PC-3 (cell line): Measurements from ENCODE around the gene ZFP90. TPM values are rescaled to one million over a fixed set of nuclear protein-coding genes. Genes with fewer than 3 reads are reported as not detected.

ENCODE experiments used
- ATAC-seq: fragments of 200-7000 bp; cut with Tn5 transposase; 2 replicates; pipeline ENCODE4 v1.9.1; 2020; ENCODE audit warnings: mild to moderate bottlenecking, moderate library complexity
- BruUV-seq: library from RNA; stranded (reverse); fragments of 400-500 nt; replicated peaks from 2 replicates; lab custom pipeline; 2021; lab: Mats Ljungman, UMichigan
- CTCF ChIA-PET: fragments of 300-600 bp; sonication (Branson Sonifier 250); formaldehyde crosslinking; loops from one replicate; lab custom pipeline; 2022; ENCODE audit warnings: antibody characterized with exemption; lab: Charles Lee
- POLR2A ChIA-PET: fragments of 300-600 bp; sonication (Branson Sonifier 250); formaldehyde crosslinking; loops from one replicate; lab custom pipeline; 2022; ENCODE audit warnings: antibody characterized with exemption; ENCODE audit not compliant: unreplicated experiment; lab: Charles Lee
- DNase-seq: peaks from one replicate; pipeline ENCODE4 v3.0.0-alpha.2; 2015
- H2AFZ ChIP-seq: fragments of 300-600 bp; sonication (generic); 2 replicates; pipeline ENCODE4 v1.6.0; 2016; ENCODE audit warnings: antibody characterized with exemption, low read length
- H3F3A ChIP-seq: fragments of 300-600 bp; sonication (generic); one replicate; pipeline ENCODE4 v1.6.0; 2017; ENCODE audit warnings: antibody characterized with exemption, low read length, control low read depth, mild to moderate bottlenecking; ENCODE audit not compliant: unreplicated experiment
- H3K27ac ChIP-seq: fragments of 300-600 bp; sonication (generic); 2 replicates; pipeline ENCODE4 v1.5.1; 2016; ENCODE audit warnings: mild to moderate bottlenecking, low read length
- H3K27me3 ChIP-seq: fragments of 300-600 bp; sonication (generic); 2 replicates; pipeline ENCODE4 v1.6.1; 2016; ENCODE audit warnings: low read length, mixed read lengths
- H3K36me3 ChIP-seq: fragments of 300-600 bp; sonication (generic); 2 replicates; pipeline ENCODE4 v1.6.1; 2016; ENCODE audit warnings: low read depth, mixed run types, low read length, mixed read lengths
- H3K4me1 ChIP-seq: fragments of 300-600 bp; sonication (generic); 2 replicates; pipeline ENCODE4 v1.5.1; 2016; ENCODE audit warnings: low read length; ENCODE audit not compliant: insufficient read depth
- H3K4me2 ChIP-seq: fragments of 300-600 bp; sonication (generic); 2 replicates; pipeline ENCODE4 v1.6.0; 2016; ENCODE audit warnings: low read length
- H3K4me3 ChIP-seq: fragments of 300-600 bp; sonication (generic); 2 replicates; pipeline ENCODE4 v1.5.1; 2016; ENCODE audit warnings: mild to moderate bottlenecking, low read length, mixed read lengths
- H3K79me2 ChIP-seq: fragments of 300-600 bp; sonication (generic); 2 replicates; pipeline ENCODE4 v1.6.1; 2017; ENCODE audit warnings: low read length, mixed read lengths
- H3K9ac ChIP-seq: fragments of 300-600 bp; sonication (generic); 2 replicates; pipeline ENCODE4 v1.6.0; 2016; ENCODE audit warnings: mild to moderate bottlenecking, low read length
- H3K9me2 ChIP-seq: fragments of 300-600 bp; sonication (generic); replicated peaks from 2 replicates; pipeline ENCODE4 v1.6.1; 2016; ENCODE audit warnings: mixed run types, low read length, mixed read lengths
- H3K9me3 ChIP-seq: fragments of 300-600 bp; sonication (generic); 2 replicates; pipeline ENCODE4 v1.6.1; 2016; ENCODE audit warnings: low read length, mixed read lengths
- H4K20me1 ChIP-seq: fragments of 300-600 bp; sonication (generic); 2 replicates; pipeline ENCODE4 v1.6.1; 2016; ENCODE audit warnings: low read length, mixed read lengths
- CTCF ChIP-seq: fragments of 300-600 bp; sonication (generic); conservative IDR thresholded peaks from 2 replicates; pipeline ENCODE4 v1.5.1; 2017; ENCODE audit warnings: antibody characterized with exemption, low read depth, mild to moderate bottlenecking, low read length
- EZH2 ChIP-seq: fragments of 300-600 bp; sonication (generic); IDR thresholded peaks from one replicate; pipeline ENCODE4 v1.6.1; 2017; ENCODE audit warnings: antibody characterized with exemption, mild to moderate bottlenecking, low read length; ENCODE audit not compliant: unreplicated experiment
- EZH2phosphoT487 ChIP-seq: fragments of 300-600 bp; sonication (generic); IDR thresholded peaks from 2 replicates; pipeline ENCODE4 v1.6.1; 2018; ENCODE audit warnings: mild to moderate bottlenecking, antibody characterized with exemption, low read length, borderline replicate concordance
- intact Hi-C: fragments of 100-400 bp; cut with micrococcal nuclease; formaldehyde crosslinking; loops from 2 replicates; pipeline ENCODE4 v1.9.0; 2023
- total RNA-seq: library from RNA; depleted of rRNA; stranded (reverse); fragments of >200 nt; gene quantifications from 2 replicates; pipeline ENCODE4 v1.2.3, GENCODE V29; 2014

The ZFP90 gene
- total RNA-seq, 1 experiment from 2014 or later, result 18.9 TPM

DNA sequence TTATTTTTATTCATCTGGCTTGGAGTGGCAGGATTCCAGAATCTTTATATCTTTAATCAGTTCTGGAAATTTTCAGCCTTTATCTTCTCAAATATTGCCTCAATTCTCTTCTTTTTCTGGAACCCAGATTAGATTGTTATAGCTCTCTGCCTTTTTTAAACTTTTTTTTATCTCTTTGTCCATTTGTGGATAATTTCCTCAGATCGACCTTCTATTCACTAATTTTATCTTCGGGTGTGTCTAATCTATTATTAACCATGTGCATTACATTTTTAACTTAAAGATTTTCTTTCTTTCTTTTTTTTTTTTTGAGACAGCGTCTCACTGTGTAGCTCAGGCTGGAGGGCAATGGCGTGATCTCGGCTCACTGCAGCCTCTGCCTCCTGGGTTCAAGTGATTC is 5.2 kb upstream of the ZFP90 start:
- POLR2A ChIA-PET, result no interaction called here
- Histone ChIP-seq H3F3A (no peaks in the 10 kb centered on the region), H3K9ac (no peak overlapping the region), H3K79me2 (peaks cover 9% of the 10 kb centered on the region; the same call in 1 of the 2 replicates), H3K27me3 (no peaks in the 10 kb centered on the region), H3K9me3 (no peaks in the 10 kb centered on the region), H3K4me1 (peaks cover 10% of the 10 kb centered on the region), H3K36me3 (peaks cover 5% of the 10 kb centered on the region; the same call in 1 of the 2 replicates), H3K4me2 (no peak overlapping the region), H3K9me2 (no peaks in the 10 kb centered on the region), H3K4me3 (no peak overlapping the region), H2AFZ (no peak overlapping the region), H4K20me1 (no peaks in the 10 kb centered on the region), H3K27ac (no peak overlapping the region)
- CTCF ChIA-PET, result no interaction called here
- no peak for ATAC-seq
- TF ChIP-seq CTCF, result no peak
- TF ChIP-seq EZH2phosphoT487, result no peak
- TF ChIP-seq EZH2, result no peak
- DNase-seq, result no peak
- intact Hi-C loops, result no loop called here
- no TSS peak for BruUV-seq

DNA sequence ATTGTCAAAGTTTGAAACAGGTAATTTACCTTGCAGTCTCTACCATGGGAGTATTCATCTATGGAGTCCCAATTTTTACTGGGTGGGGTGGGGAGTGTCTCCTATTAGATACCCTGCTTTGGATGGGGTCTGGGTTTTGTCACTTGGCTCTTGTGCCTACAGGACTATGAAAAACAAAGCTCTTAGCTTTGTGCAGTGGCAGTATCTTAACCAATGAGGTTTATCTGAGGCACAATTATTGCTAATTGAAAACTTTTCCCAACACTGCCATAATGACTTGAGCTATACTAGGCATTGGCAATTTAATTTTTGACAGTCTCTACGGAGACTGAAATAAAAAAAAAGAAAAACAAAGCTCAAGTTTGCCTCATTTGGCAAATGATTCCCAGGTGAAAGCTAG is 3.8 kb upstream of the ZFP90 start:
- intact Hi-C loops, result no loop called here
- Histone ChIP-seq H3K9ac (no peak overlapping the region), H3K36me3 (peaks cover 5% of the 10 kb centered on the region; the same call in 1 of the 2 replicates), H3K4me3 (no peak overlapping the region), H3F3A (no peaks in the 10 kb centered on the region), H3K9me2 (no peaks in the 10 kb centered on the region), H3K4me2 (no peak overlapping the region), H2AFZ (no peak overlapping the region), H3K4me1 (peaks cover 5% of the 10 kb centered on the region; the same call in 1 of the 2 replicates), H4K20me1 (no peaks in the 10 kb centered on the region), H3K27me3 (no peaks in the 10 kb centered on the region), H3K27ac (no peak overlapping the region), H3K79me2 (peaks cover 15% of the 10 kb centered on the region; the same call in 1 of the 2 replicates), H3K9me3 (no peaks in the 10 kb centered on the region)
- POLR2A ChIA-PET, result no interaction called here
- TF ChIP-seq CTCF (no peak), EZH2 (no peak), EZH2phosphoT487 (no peak)
- CTCF ChIA-PET, result no interaction called here
- DNase-seq, result no peak
- no peak for ATAC-seq
- no TSS peak for BruUV-seq

DNA sequence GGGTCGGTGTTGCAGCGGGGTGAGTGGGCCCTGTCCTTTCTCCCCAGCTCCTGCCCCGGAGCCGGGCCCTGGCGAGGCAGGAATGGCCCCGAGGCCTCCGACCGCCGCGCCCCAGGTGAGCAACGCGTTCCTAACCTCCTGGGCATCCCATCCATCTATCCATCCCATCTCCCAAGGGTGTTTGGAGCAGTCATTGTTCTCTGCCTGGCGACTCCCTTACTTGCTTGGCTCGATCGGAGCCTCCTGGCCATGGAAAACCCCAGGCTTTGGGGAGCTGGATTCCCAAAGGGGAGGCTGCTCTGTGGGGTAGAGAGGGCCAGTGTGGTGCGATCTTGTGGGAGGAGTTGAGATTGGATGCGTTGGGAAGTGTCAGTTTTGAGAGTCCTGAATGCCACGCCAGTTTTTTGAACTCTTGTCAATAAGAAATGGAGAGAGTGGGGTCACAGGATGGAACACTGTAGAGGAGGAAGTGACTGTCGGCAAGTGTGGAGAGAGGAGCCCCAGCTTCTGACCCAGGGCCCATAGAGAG is 684 bp downstream of the ZFP90 start:
- intact Hi-C loops, result no loop called here
- no peak for TF ChIP-seq EZH2
- TF ChIP-seq CTCF, result no peak
- TF ChIP-seq EZH2phosphoT487, result no peak
- no peak for DNase-seq
- H4K20me1 ChIP-seq, result no peaks in the 10 kb centered on the region
- peak overlapping the region; percentile 78 for H3K9ac ChIP-seq
- BruUV-seq, result no TSS peak
- ChIA-PET POLR2A (interaction anchor here (0.7 kb wide), 1 partner anchor 62 kb away, joined by 5 read pairs; no protein-coding TSS in a partner anchor), CTCF (no interaction called here)
- H3K27me3 ChIP-seq, result no peaks in the 10 kb centered on the region
- H3K79me2 ChIP-seq, result peaks cover 9% of the 10 kb centered on the region; the same call in 1 of the 2 replicates
- H3K9me3 ChIP-seq, result no peaks in the 10 kb centered on the region
- H3K4me3 ChIP-seq, result peak overlapping the region; percentile 87
- ATAC-seq, result peak; percentile 50
- peak overlapping the region; percentile 83 for H3K4me2 ChIP-seq
- H3F3A ChIP-seq, result no peaks in the 10 kb centered on the region
- H3K27ac ChIP-seq, result no peak overlapping the region
- H3K4me1 ChIP-seq, result no peaks in the 10 kb centered on the region
- no peaks in the 10 kb centered on the region for H3K9me2 ChIP-seq
- H2AFZ ChIP-seq, result peak overlapping the region; percentile 72; the same call in 1 of the 2 replicates
- H3K36me3 ChIP-seq, result peaks cover 9% of the 10 kb centered on the region; the same call in 1 of the 2 replicates
